ENCODE results near the gene INPP5B.
"Not testable (repeated sequence)": the region's sequence is repeated elsewhere in the genome, so short reads cannot be mapped to it uniquely, and the experiment has no call there.

INPP5B gene

GRCh38 chr1:37946703-37947360, at the start of gene INPP5B:
TSS of gene INPP5B (minus strand) at chr1:37947053. CDS start at chr1:37946308, 745 bp downstream.
- DNase-seq (ENCODE audit: low spot score) = peak; percentile 96

- DNase-seq (ENCODE audit: low spot score) = no peak
These were observed 49.0 kb upstream of the INPP5B start for GRCh38 chr1:37995751-37996345.

- no peak for DNase-seq (ENCODE audit: low spot score)
These were observed 48.2 kb upstream of the INPP5B start for GRCh38 chr1:37994886-37995566.

- peak; percentile 34 for DNase-seq (ENCODE audit: low spot score)
These were observed 42.6 kb upstream of the INPP5B start for GRCh38 chr1:37989361-37989930.

GRCh38 chr1:37987679-37988078, 40.8 kb upstream of the INPP5B start:
- DNase-seq (ENCODE audit: low spot score) = no peak

GRCh38 chr1:37983546-37983945, 36.7 kb upstream of the INPP5B start:
- no peak for DNase-seq (ENCODE audit: low spot score)

- no peak for DNase-seq (ENCODE audit: low spot score)
These were observed 31.7 kb upstream of the INPP5B start for GRCh38 chr1:37978541-37978940.

GRCh38 chr1:37975083-37975482, 28.2 kb upstream of the INPP5B start:
- peak; percentile 38 for DNase-seq (ENCODE audit: low spot score)

GRCh38 chr1:37974567-37974966, 27.7 kb upstream of the INPP5B start:
- no peak for DNase-seq (ENCODE audit: low spot score)

- DNase-seq (ENCODE audit: low spot score) = not testable (repeated sequence)
These were observed 26.8 kb upstream of the INPP5B start for GRCh38 chr1:37973684-37974083.

GRCh38 chr1:37965301-37965700, 18.4 kb upstream of the INPP5B start:
- DNase-seq (ENCODE audit: low spot score) = no peak

GRCh38 chr1:37964106-37964505, 17.3 kb upstream of the INPP5B start:
- DNase-seq (ENCODE audit: low spot score) = not testable (repeated sequence)

GRCh38 chr1:37958690-37959089, 11.8 kb upstream of the INPP5B start:
- no peak for DNase-seq (ENCODE audit: low spot score)

- no peak for DNase-seq (ENCODE audit: low spot score)
These were observed 8.8 kb upstream of the INPP5B start for GRCh38 chr1:37955685-37956084.

GRCh38 chr1:37954316-37954971, 7.6 kb upstream of the INPP5B start:
- no peak for DNase-seq (ENCODE audit: low spot score)

GRCh38 chr1:37952738-37953137, 5.9 kb upstream of the INPP5B start:
- no peak for DNase-seq (ENCODE audit: low spot score)

- no peak for DNase-seq (ENCODE audit: low spot score)
These were observed 5.2 kb upstream of the INPP5B start for GRCh38 chr1:37951783-37952624.

GRCh38 chr1:37951041-37951782, 4.4 kb upstream of the INPP5B start:
- no peak for DNase-seq (ENCODE audit: low spot score)

- no peak for DNase-seq (ENCODE audit: low spot score)
These were observed 2.8 kb upstream of the INPP5B start for GRCh38 chr1:37949524-37950152.

GRCh38 chr1:37948841-37949240, 2.0 kb upstream of the INPP5B start:
- DNase-seq (ENCODE audit: low spot score) = no peak

All from HuH-7.5 (cell line).